Measurements from ENCODE around the gene PI4KB.

Gene PI4KB

GRCh38 chr1:151318975-151319374 lies 8.2 kb downstream of the PI4KB start:
- Histone ChIP-seq H3K4me3 (ENCODE audit: low read depth, low read length) (no peak overlapping the region), H2AFZ (no peak overlapping the region), H3K27me3 (ENCODE audit: control insufficient read depth, insufficient read depth, low read length) (no peaks in the 10 kb centered on the region), H3K9ac (no peak overlapping the region), H3K36me3 (ENCODE audit: control insufficient read depth, insufficient read depth, low read length) (no peaks in the 10 kb centered on the region), H3K4me1 (no peaks in the 10 kb centered on the region), H3K9me3 (ENCODE audit: control insufficient read depth, low read length) (no peaks in the 10 kb centered on the region), H3K27ac (no peak overlapping the region), H3K4me2 (ENCODE audit: low read length) (no peak overlapping the region), H3K79me2 (peaks cover 2% of the 10 kb centered on the region)
- TF ChIP-seq, protein P1, sequence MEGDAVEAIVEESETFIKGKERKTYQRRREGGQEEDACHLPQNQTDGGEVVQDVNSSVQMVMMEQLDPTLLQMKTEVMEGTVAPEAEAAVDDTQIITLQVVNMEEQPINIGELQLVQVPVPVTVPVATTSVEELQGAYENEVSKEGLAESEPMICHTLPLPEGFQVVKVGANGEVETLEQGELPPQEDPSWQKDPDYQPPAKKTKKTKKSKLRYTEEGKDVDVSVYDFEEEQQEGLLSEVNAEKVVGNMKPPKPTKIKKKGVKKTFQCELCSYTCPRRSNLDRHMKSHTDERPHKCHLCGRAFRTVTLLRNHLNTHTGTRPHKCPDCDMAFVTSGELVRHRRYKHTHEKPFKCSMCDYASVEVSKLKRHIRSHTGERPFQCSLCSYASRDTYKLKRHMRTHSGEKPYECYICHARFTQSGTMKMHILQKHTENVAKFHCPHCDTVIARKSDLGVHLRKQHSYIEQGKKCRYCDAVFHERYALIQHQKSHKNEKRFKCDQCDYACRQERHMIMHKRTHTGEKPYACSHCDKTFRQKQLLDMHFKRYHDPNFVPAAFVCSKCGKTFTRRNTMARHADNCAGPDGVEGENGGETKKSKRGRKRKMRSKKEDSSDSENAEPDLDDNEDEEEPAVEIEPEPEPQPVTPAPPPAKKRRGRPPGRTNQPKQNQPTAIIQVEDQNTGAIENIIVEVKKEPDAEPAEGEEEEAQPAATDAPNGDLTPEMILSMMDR (IDR thresholded peaks at IDR 0.05): no peak

- no peak overlapping the region for H2AFZ ChIP-seq
- H3K4me2 ChIP-seq (ENCODE audit: low read length): no peak overlapping the region
- no peak overlapping the region for H3K27ac ChIP-seq
- TF ChIP-seq, protein P1 (IDR thresholded peaks at IDR 0.05): no peak
- H3K79me2 ChIP-seq: peaks cover 2% of the 10 kb centered on the region
- H3K4me1 ChIP-seq: no peaks in the 10 kb centered on the region
- H3K4me3 ChIP-seq (ENCODE audit: low read depth, low read length): no peak overlapping the region
- no peak overlapping the region for H3K9ac ChIP-seq
- no peaks in the 10 kb centered on the region for H3K36me3 ChIP-seq (ENCODE audit: control insufficient read depth, insufficient read depth, low read length)
- no peaks in the 10 kb centered on the region for H3K9me3 ChIP-seq (ENCODE audit: control insufficient read depth, low read length)
- no peaks in the 10 kb centered on the region for H3K27me3 ChIP-seq (ENCODE audit: control insufficient read depth, insufficient read depth, low read length)
These were observed 11.5 kb downstream of the PI4KB start for GRCh38 chr1:151315565-151316235.

DNA sequence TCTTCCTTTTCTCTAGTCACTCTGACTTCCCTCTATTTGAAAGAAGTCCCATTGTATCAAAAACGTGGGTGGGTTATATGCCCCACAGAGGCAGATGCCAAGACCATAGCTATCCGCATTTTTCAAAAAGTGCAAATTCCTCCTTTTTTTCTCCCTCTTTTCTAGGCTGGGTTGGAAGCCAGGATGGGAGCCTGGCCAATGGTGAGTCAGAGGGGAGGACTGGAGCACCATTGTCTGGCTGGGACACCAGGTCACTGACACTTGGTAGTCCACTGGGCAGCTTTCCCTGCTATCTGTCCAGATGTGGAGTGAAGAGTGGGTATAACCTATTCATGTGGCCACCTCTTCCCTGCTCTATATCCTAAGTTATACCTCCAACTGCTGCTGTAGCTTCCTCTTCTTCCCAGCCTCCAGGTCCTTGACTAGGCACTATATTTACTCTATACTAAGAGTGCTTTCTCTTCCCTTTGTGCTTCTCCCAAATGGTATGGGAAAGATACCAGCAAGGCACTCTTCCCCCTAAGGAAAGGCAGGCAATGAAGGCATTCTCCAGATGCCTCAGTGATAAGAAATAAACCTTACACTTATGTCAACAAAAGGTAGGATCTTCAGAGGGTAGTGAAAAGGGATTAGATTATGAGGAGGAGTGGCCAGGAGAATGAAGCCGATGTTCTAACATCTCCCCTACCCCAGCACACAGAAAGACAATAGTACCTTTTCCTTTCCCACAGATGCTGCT lies 12.9 kb downstream of the PI4KB start:
- Histone ChIP-seq H3K79me2 (peaks cover 2% of the 10 kb centered on the region), H3K27ac (no peak overlapping the region), H3K9me3 (ENCODE audit: control insufficient read depth, low read length) (no peaks in the 10 kb centered on the region), H3K4me3 (ENCODE audit: low read depth, low read length) (no peak overlapping the region), H3K36me3 (ENCODE audit: control insufficient read depth, insufficient read depth, low read length) (no peaks in the 10 kb centered on the region), H3K4me2 (ENCODE audit: low read length) (no peak overlapping the region), H3K27me3 (ENCODE audit: control insufficient read depth, insufficient read depth, low read length) (no peaks in the 10 kb centered on the region), H3K9ac (no peak overlapping the region), H3K4me1 (no peaks in the 10 kb centered on the region), H2AFZ (no peak overlapping the region)
- TF ChIP-seq, protein P1 (IDR thresholded peaks at IDR 0.05): no peak

DNA sequence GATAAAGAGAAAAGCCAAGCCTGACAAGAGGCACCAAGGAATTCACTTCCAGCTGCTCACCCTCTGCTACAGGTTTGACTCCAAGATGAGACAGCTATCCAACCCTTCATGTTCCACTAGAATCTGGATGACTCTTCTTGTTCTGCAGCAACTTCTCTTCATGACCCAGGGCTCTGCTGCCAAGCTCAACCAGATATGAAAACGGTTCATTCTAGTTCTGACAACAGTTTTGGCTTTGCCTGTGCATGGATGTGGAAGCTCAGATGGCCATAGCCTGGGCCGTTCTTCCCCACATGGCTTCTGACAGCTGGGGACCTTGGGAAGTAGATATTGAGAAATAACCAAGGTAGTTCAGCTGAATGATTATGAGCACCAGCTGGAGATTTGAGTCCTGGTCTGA lies 13.7 kb downstream of the PI4KB start:
- Histone ChIP-seq H3K27me3 (ENCODE audit: control insufficient read depth, insufficient read depth, low read length) (no peaks in the 10 kb centered on the region), H3K4me3 (ENCODE audit: low read depth, low read length) (no peak overlapping the region), H2AFZ (no peak overlapping the region), H3K79me2 (peaks cover 2% of the 10 kb centered on the region), H3K36me3 (ENCODE audit: control insufficient read depth, insufficient read depth, low read length) (no peaks in the 10 kb centered on the region), H3K9me3 (ENCODE audit: control insufficient read depth, low read length) (no peaks in the 10 kb centered on the region), H3K4me2 (ENCODE audit: low read length) (no peak overlapping the region), H3K4me1 (no peaks in the 10 kb centered on the region), H3K9ac (no peak overlapping the region), H3K27ac (no peak overlapping the region)
- TF ChIP-seq, protein P1 (IDR thresholded peaks at IDR 0.05): no peak

Measured in parathyroid adenoma (tissue), 2 donors.